Measurements from ENCODE around the gene ITPK1. TPM values are rescaled to one million over a fixed set of nuclear protein-coding genes. Genes with fewer than 3 reads are reported as not detected.
A peak's percentile ranks its signal among the peaks of the same experiment; 100 is the strongest.

ITPK1 gene
- total RNA-seq, 1 donor from 2014 or later, result 59.8 TPM

- no peak for DNase-seq (ENCODE audit: low read depth, low spot score)
- H3K27me3 Mint-ChIP-seq (ENCODE audit: low read depth), result peaks cover 42% of the 10 kb centered on the region
- no peaks in the 10 kb centered on the region for H3K36me3 Mint-ChIP-seq (ENCODE audit: low read depth)
- H3K9me3 Mint-ChIP-seq, result no peaks in the 10 kb centered on the region
- H3K27ac Mint-ChIP-seq (ENCODE audit: unreplicated experiment), result no peak overlapping the region
- TF ChIP-seq CTCF (conservative IDR thresholded peaks at IDR 0.05), result no peak
- H3K4me3 Mint-ChIP-seq, result no peak overlapping the region
- peaks cover 1% of the 10 kb centered on the region for H3K4me1 Mint-ChIP-seq
Measured at GRCh38 chr14:92927349-92928257, 188.1 kb downstream of the ITPK1 start.

GRCh38 chr14:92926931-92927330, 188.8 kb downstream of the ITPK1 start:
- no peak for DNase-seq (ENCODE audit: low read depth, low spot score)
- Mint-ChIP-seq H3K4me1 (peaks cover 5% of the 10 kb centered on the region), H3K36me3 (ENCODE audit: low read depth) (no peaks in the 10 kb centered on the region), H3K27me3 (ENCODE audit: low read depth) (peaks cover 49% of the 10 kb centered on the region), H3K4me3 (no peak overlapping the region), H3K27ac (ENCODE audit: unreplicated experiment) (no peak overlapping the region), H3K9me3 (no peaks in the 10 kb centered on the region)
- no peak for TF ChIP-seq CTCF (conservative IDR thresholded peaks at IDR 0.05)

- peaks cover 55% of the 10 kb centered on the region for H3K27me3 Mint-ChIP-seq (ENCODE audit: low read depth)
- no peaks in the 10 kb centered on the region for H3K36me3 Mint-ChIP-seq (ENCODE audit: low read depth)
- TF ChIP-seq CTCF (conservative IDR thresholded peaks at IDR 0.05), result no peak
- H3K9me3 Mint-ChIP-seq, result no peaks in the 10 kb centered on the region
- DNase-seq (ENCODE audit: low read depth, low spot score), result no peak
- H3K27ac Mint-ChIP-seq (ENCODE audit: unreplicated experiment), result no peak overlapping the region
- H3K4me1 Mint-ChIP-seq, result peaks cover 5% of the 10 kb centered on the region
- H3K4me3 Mint-ChIP-seq, result no peak overlapping the region
Measured at GRCh38 chr14:92926180-92926845, 189.4 kb downstream of the ITPK1 start.

GRCh38 chr14:92925446-92925845, 190.3 kb downstream of the ITPK1 start:
- no peaks in the 10 kb centered on the region for H3K9me3 Mint-ChIP-seq
- TF ChIP-seq CTCF (conservative IDR thresholded peaks at IDR 0.05), result no peak
- H3K27me3 Mint-ChIP-seq (ENCODE audit: low read depth), result peaks cover 64% of the 10 kb centered on the region
- H3K27ac Mint-ChIP-seq (ENCODE audit: unreplicated experiment), result no peak overlapping the region
- no peak for DNase-seq (ENCODE audit: low read depth, low spot score)
- peaks cover 5% of the 10 kb centered on the region for H3K4me1 Mint-ChIP-seq
- no peaks in the 10 kb centered on the region for H3K36me3 Mint-ChIP-seq (ENCODE audit: low read depth)
- no peak overlapping the region for H3K4me3 Mint-ChIP-seq

- peaks cover 5% of the 10 kb centered on the region for H3K4me1 Mint-ChIP-seq
- no peaks in the 10 kb centered on the region for H3K36me3 Mint-ChIP-seq (ENCODE audit: low read depth)
- H3K27ac Mint-ChIP-seq (ENCODE audit: unreplicated experiment), result no peak overlapping the region
- peaks cover 76% of the 10 kb centered on the region for H3K27me3 Mint-ChIP-seq (ENCODE audit: low read depth)
- no peaks in the 10 kb centered on the region for H3K9me3 Mint-ChIP-seq
- no peak for DNase-seq (ENCODE audit: low read depth, low spot score)
- peak overlapping the region; percentile 57 for H3K4me3 Mint-ChIP-seq
- no peak for TF ChIP-seq CTCF (conservative IDR thresholded peaks at IDR 0.05)
Measured at GRCh38 chr14:92924247-92924646, 191.5 kb downstream of the ITPK1 start.

Measured in neural crest cell (in vitro differentiated cells).